Measurements from ENCODE around the gene TACO1.

Gene TACO1

DNA sequence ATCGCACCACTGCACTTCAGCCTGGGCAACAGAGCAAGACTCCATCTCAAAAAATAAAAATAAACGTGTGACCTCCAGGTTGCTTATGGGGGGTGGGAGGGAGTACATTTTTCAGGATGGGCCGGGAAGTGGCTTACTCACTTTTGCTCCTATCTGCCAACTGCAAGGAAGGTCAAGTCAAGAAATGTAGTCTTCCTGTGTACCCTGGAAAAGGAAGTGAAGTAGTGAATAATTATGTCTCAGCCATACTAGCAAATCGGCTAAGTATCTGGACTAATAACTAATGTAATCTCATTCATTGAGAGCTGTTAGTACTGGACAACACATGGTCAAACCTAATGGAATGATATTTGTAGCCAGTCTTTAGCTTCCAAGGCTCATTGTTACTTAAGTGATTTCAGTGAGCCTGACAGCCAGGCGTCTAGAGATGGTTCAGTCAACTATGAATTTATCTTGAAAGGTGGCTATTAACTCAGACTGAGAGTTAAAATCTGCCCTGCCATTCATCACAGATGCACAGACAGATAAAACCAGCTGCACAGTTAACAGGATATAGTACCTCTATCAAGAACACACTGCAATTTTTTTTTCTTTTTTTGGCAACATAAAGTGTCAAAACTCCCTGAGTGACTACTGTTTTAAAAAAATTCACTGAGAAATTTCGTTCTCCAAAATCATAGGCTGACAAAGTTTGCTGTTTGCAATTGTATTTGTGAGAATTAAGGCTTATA lies 3.7 kb upstream of the TACO1 start:
- Histone ChIP-seq H4K8ac (ENCODE audit: low read depth, low read length) (no peak overlapping the region), H3K4me1 (ENCODE audit: control insufficient read depth in 2 of 2, insufficient read depth in 1 of 2, low read depth in 1 of 2, low read length in 2 of 2) (peaks cover 4 to 6% of the 10 kb centered on the region in 2 donors), H3K4ac (ENCODE audit: low read length) (no peak overlapping the region), H3K18ac (ENCODE audit: low read length) (no peak overlapping the region), H2AK5ac (ENCODE audit: low read depth, low read length) (no peak overlapping the region), H2BK5ac (ENCODE audit: low read length) (no peak overlapping the region), H2BK15ac (ENCODE audit: low read length) (no peak overlapping the region), H3K4me2 (ENCODE audit: insufficient read depth, low read length, poor library complexity, severe bottlenecking) (no peak overlapping the region), H2AFZ (ENCODE audit: low read length) (no peak overlapping the region), H3K79me1 (ENCODE audit: low read depth, low read length) (peaks cover 4% of the 10 kb centered on the region), H2BK12ac (ENCODE audit: low read length) (no peak overlapping the region), H3K9ac (ENCODE audit: low read depth, low read length, poor library complexity) (no peak overlapping the region), H3K27ac (replicated peaks; ENCODE audit: low read length) (no peak overlapping the region), H3K27me3 (ENCODE audit: control insufficient read depth in 3 of 3, insufficient read depth in 3 of 3, low read depth in 1 of 3, low read length in 3 of 3) (no peaks in the 10 kb centered on the region), H3K4me3 (ENCODE audit: low read length in 2 of 2) (no peak overlapping the region), H2BK120ac (ENCODE audit: low read depth, low read length) (no peak overlapping the region), H3K36me3 (replicated peaks in 1 of 2; ENCODE audit: control insufficient read depth in 2 of 2, insufficient read depth in 2 of 2, low read length in 2 of 2) (peaks cover 7 to 26% of the 10 kb centered on the region in 2 donors), H3K14ac (ENCODE audit: low read length) (no peak overlapping the region), H4K91ac (ENCODE audit: low read depth, low read length, poor library complexity) (no peak overlapping the region), H3K9me3 (replicated peaks in 1 of 2; ENCODE audit: control insufficient read depth in 2 of 2, insufficient read depth in 1 of 2, low read depth in 1 of 2, low read length in 2 of 2) (no peaks in the 10 kb centered on the region), H3K23ac (ENCODE audit: low read depth, low read length, poor library complexity) (no peak overlapping the region)
- no peak for DNase-seq (ENCODE audit: low spot score)
- no CpG with 5 or more reads among the region's 6 CpGs for WGBS, 2 donors (ENCODE audit: extremely low coverage in 2 of 2, insufficient read length in 2 of 2, insufficient replicate concordance in 1 of 2)

DNA sequence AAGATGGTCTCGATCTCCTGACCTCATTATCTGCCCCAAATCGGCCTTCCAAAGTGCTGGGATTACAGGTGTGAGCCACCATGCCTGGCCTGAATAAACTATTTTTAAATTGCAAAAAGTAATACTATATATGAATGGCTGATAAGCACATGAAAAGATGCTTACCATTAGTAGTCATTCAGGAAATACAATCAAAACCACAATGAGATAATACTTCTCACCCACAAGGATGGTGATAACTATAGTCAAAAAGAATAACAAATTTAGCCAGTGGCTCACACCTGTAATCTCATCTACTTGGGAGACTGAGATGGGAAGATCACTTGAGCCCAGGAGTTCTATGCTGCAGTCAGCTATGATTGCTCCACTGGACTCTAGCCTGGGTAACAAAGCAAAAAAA lies 2.4 kb upstream of the TACO1 start:
- Histone ChIP-seq H3K14ac (ENCODE audit: low read length) (no peak overlapping the region), H3K36me3 (replicated peaks in 1 of 2; ENCODE audit: control insufficient read depth in 2 of 2, insufficient read depth in 2 of 2, low read length in 2 of 2) (peaks cover 3 to 18% of the 10 kb centered on the region in 2 donors), H3K4me1 (ENCODE audit: control insufficient read depth in 2 of 2, insufficient read depth in 1 of 2, low read depth in 1 of 2, low read length in 2 of 2) (peaks cover 4 to 6% of the 10 kb centered on the region in 2 donors), H2BK5ac (ENCODE audit: low read length) (no peak overlapping the region), H3K23ac (ENCODE audit: low read depth, low read length, poor library complexity) (no peak overlapping the region), H2AFZ (ENCODE audit: low read length) (no peak overlapping the region), H3K79me1 (ENCODE audit: low read depth, low read length) (peaks cover 4% of the 10 kb centered on the region), H2AK5ac (ENCODE audit: low read depth, low read length) (no peak overlapping the region), H3K27me3 (ENCODE audit: control insufficient read depth in 3 of 3, insufficient read depth in 3 of 3, low read depth in 1 of 3, low read length in 3 of 3) (no peaks in the 10 kb centered on the region), H3K9ac (ENCODE audit: low read depth, low read length, poor library complexity) (no peak overlapping the region), H4K8ac (ENCODE audit: low read depth, low read length) (no peak overlapping the region), H3K4ac (ENCODE audit: low read length) (no peak overlapping the region), H2BK15ac (ENCODE audit: low read length) (no peak overlapping the region), H2BK120ac (ENCODE audit: low read depth, low read length) (no peak overlapping the region), H3K4me2 (ENCODE audit: insufficient read depth, low read length, poor library complexity, severe bottlenecking) (no peak overlapping the region), H3K18ac (ENCODE audit: low read length) (no peak overlapping the region), H3K9me3 (replicated peaks in 1 of 2; ENCODE audit: control insufficient read depth in 2 of 2, insufficient read depth in 1 of 2, low read depth in 1 of 2, low read length in 2 of 2) (no peaks in the 10 kb centered on the region), H3K27ac (replicated peaks; ENCODE audit: low read length) (no peak overlapping the region), H3K4me3 (ENCODE audit: low read length in 2 of 2) (no peak overlapping the region), H2BK12ac (ENCODE audit: low read length) (no peak overlapping the region), H4K91ac (ENCODE audit: low read depth, low read length, poor library complexity) (no peak overlapping the region)
- DNase-seq (ENCODE audit: low spot score), result no peak
- no CpG with 5 or more reads among the region's 2 CpGs for WGBS, 2 donors (ENCODE audit: extremely low coverage in 2 of 2, insufficient read length in 2 of 2, insufficient replicate concordance in 1 of 2)

GRCh38 chr17:63601439-63602371 lies 1.0 kb downstream of the TACO1 start:
- H3K14ac ChIP-seq (ENCODE audit: low read length), result no peak overlapping the region
- no peak overlapping the region for H3K18ac ChIP-seq (ENCODE audit: low read length)
- H4K91ac ChIP-seq (ENCODE audit: low read depth, low read length, poor library complexity), result no peak overlapping the region
- H3K4me2 ChIP-seq (ENCODE audit: insufficient read depth, low read length, poor library complexity, severe bottlenecking), result peak overlapping the region; percentile 79
- no peak overlapping the region for H4K8ac ChIP-seq (ENCODE audit: low read depth, low read length)
- H3K23ac ChIP-seq (ENCODE audit: low read depth, low read length, poor library complexity), result no peak overlapping the region
- H3K9ac ChIP-seq (ENCODE audit: low read depth, low read length, poor library complexity), result peak overlapping the region; percentile 95
- H3K4me1 ChIP-seq (ENCODE audit: control insufficient read depth in 2 of 2, insufficient read depth in 1 of 2, low read depth in 1 of 2, low read length in 2 of 2), result peaks cover 4 to 6% of the 10 kb centered on the region in 2 donors
- H2BK5ac ChIP-seq (ENCODE audit: low read length), result no peak overlapping the region
- no peak overlapping the region for H2AK5ac ChIP-seq (ENCODE audit: low read depth, low read length)
- no peaks in the 10 kb centered on the region for H3K9me3 ChIP-seq (replicated peaks in 1 of 2; ENCODE audit: control insufficient read depth in 2 of 2, insufficient read depth in 1 of 2, low read depth in 1 of 2, low read length in 2 of 2)
- H3K36me3 ChIP-seq (replicated peaks in 1 of 2; ENCODE audit: control insufficient read depth in 2 of 2, insufficient read depth in 2 of 2, low read length in 2 of 2), result peaks cover 16 to 29% of the 10 kb centered on the region in 2 donors
- H2BK15ac ChIP-seq (ENCODE audit: low read length), result no peak overlapping the region
- H3K79me1 ChIP-seq (ENCODE audit: low read depth, low read length), result peaks cover 4% of the 10 kb centered on the region
- no peaks in the 10 kb centered on the region for H3K27me3 ChIP-seq (ENCODE audit: control insufficient read depth in 3 of 3, insufficient read depth in 3 of 3, low read depth in 1 of 3, low read length in 3 of 3)
- no peak overlapping the region for H2BK12ac ChIP-seq (ENCODE audit: low read length)
- H2BK120ac ChIP-seq (ENCODE audit: low read depth, low read length), result no peak overlapping the region
- H3K27ac ChIP-seq (replicated peaks; ENCODE audit: low read length), result no peak overlapping the region
- H3K4me3 ChIP-seq (ENCODE audit: low read length in 2 of 2), result peak overlapping the region; percentile 93 to 97
- H3K4ac ChIP-seq (ENCODE audit: low read length), result no peak overlapping the region
- no CpG with 5 or more reads among the region's 9 CpGs for WGBS, 2 donors (ENCODE audit: extremely low coverage in 2 of 2, insufficient read length in 2 of 2, insufficient replicate concordance in 1 of 2)
- peak overlapping the region; percentile 91 for H2AFZ ChIP-seq (ENCODE audit: low read length)
- DNase-seq (ENCODE audit: low spot score), result no peak
